ENCODE measurements around the gene SFMBT1.
A peak's percentile ranks its signal among the peaks of the same experiment; 100 is the strongest.

The SFMBT1 gene

DNA sequence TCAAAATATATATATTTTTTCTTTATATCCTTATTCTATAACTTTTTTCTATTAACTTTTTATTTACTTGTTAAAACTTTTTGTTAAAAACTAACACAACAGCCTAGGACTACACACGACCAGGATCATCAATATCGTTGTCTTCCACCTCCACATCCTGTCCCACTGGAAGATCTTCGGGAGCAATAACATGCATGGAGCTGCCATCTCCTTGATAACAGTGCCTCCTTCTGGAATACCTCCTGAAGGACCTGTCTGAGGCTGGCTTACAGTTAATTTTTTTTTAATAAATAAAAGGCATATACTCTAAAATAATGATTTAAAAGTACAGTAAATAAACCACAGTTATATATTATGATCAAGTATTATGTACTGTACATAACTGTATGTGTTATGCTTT lies 58.9 kb downstream of the SFMBT1 start:
- DNase-seq (ENCODE audit: low read depth): no peak

GRCh38 chr3:52986049-52986448 lies 59.8 kb downstream of the SFMBT1 start:
- no peak for DNase-seq (ENCODE audit: low read depth)

GRCh38 chr3:52983828-52984227 lies 62.0 kb downstream of the SFMBT1 start:
- DNase-seq (ENCODE audit: low read depth): no peak

DNA sequence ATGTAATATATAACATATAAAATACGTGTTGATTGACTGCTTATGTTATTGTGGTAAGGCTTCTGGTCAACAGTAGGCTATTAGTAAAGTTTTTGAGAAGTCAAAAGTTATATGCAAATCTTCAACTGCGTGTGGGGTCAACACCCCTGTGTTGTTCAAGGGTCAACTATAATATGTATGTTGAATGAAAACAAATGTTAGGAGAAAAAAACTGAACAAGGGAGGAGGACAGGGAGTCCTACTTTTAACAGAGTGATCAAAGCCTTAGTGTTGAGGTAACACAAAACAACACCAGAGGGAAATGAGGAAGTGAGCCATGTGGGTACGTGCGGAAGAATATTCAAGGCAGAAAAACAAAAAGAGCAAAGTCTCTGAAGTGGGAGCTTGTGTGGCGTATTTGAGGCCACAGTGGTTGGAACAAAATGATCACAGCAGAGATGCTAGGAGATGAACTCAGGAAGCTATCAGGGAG lies 62.5 kb downstream of the SFMBT1 start:
- peak; percentile 20 for DNase-seq (ENCODE audit: low read depth)

GRCh38 chr3:52982839-52983238 lies 63.0 kb downstream of the SFMBT1 start:
- DNase-seq (ENCODE audit: low read depth): no peak

DNA sequence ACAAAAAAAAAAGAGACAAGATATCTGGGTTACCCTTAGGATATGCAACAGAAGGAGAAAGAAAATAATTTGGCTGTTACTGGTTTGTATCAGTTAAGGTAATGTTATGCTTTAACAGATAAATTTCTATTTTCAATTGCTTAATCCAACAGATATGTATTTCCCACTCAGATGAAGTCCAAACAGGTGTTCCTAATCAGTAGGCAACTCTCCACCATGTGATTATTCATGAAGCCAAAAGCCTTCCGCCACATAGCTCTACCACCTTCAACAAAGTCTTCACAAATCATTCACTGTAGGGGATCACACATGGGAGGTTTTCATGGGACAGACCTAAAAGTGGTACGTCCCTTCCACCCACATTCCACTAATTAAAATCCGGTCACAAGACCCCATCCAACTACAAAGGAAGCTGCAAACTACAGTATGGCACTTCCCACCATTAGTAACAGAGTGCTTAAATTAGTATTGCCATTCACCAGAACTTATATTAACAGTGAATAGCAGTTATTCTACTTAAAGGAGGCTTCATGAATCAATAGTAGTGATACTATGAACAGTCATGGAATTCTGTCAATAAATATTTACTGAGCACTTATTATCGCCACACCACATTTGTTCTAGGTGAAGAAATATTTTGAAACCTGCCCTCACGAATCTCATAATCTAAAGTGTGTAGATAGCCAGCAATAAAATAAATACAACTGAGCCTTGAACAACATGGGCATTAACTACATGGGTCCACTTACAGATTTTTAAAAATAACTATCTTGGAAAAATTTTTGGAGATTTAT lies 66.5 kb downstream of the SFMBT1 start:
- DNase-seq (ENCODE audit: low read depth): no peak

DNA sequence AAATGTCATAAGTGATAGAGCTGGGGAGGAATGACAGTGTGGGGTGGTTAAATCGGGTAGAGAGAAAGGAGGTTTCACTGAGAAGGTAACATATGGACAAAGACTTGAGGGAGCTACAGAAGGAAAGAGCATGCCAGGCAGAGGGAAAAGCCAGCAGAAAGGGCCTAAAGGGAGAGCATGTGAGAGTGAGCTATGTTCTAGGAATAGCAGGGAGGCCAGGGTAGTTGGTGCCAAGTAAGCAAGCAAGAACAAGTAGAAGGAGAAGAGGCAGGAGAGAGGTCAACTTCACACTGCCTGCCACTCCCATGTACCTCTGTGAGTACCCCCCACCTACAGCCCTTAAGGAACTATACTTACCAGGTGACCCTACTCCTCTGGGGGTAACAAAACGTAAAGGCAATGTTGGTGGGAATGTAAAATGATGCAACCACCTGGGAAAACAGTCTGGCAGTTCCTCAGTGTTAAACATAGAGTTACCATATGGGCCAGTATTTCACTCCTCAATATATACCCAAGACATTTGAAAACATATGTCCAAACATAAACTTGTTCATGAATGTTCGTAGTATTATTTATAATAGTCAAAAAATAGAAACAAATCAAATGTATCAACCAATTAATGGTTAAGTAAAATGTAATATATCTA lies 67.6 kb downstream of the SFMBT1 start:
- DNase-seq (ENCODE audit: low read depth): no peak

GRCh38 chr3:52973806-52974205 lies 72.1 kb downstream of the SFMBT1 start:
- DNase-seq (ENCODE audit: low read depth): no peak

DNA sequence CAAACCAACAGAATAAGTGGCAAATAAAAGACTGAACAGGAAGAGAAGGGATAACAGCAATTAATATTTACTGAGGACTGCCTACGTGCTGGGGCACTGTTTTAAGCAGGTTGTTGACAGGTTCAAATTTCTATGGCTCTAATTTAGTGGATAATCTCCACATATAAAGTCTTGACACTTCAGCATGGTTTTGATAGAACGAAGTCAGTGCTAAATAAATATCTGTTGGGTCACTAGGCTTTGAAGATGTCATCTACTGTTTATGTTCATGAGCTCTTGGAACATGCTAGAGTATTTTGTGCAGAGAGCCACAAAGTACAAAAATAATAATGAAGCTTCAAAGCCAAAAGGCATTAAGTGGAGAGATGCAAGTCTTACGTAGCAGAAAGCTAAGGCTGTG lies 74.0 kb downstream of the SFMBT1 start:
- no peak for DNase-seq (ENCODE audit: low read depth)

DNA sequence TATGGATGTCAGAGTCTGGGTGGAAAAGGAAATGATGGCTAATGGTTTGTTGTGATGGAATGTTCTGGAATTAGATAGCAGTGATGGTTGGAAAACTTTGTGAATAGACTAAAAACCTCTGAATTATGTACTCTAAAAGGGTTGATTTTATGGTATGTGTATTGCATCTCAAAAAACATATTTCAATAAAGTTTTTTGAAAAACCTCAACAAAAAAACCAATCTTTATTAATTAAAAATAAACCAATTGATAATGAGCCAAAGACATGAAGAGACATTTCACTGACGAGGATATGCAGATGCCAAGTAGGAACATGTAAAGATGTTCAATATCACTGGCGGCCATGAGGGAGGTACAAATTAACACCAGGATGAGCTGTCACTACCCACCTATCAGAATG lies 78.5 kb downstream of the SFMBT1 start:
- DNase-seq (ENCODE audit: low read depth): no peak

DNA sequence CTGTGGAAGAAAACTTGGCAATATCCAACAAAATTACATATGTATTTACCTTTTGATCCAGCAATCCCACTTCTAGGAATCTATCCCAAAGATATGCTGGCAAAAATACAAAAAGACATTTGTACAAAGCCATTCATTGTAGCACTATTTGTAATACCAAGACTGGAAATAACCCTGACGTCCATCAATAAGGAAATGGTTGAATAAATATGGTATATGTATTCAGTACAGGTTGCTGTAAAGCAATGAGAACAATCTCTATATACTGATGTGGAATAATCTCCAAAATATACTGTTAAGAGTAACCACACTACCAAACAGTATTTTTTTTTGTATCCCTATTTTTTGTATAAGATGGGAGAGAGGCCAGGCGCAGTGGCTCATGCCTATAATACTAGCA lies 83.7 kb downstream of the SFMBT1 start:
- no peak for DNase-seq (ENCODE audit: low read depth)

DNA sequence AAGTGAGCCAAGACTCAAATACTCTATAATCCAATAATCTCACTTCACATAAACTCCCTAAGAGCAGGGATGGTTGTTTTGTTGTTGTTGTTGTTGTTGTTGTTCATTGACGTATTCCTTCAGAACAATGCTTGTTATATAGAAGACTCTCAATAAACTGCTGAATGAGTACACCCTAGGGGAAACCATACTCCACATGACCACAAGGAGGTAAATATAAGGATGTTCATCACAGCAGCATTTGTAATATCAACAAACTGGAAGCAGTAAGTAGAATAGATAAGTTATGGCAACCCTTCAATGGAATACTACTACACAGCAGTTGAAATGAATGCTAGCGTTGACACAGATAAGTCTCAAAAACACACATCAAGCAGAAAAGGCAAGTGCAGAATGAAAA lies 86.1 kb downstream of the SFMBT1 start:
- no peak for DNase-seq (ENCODE audit: low read depth)

GRCh38 chr3:52939600-52939999 lies 106.3 kb downstream of the SFMBT1 start:
- no peak for DNase-seq (ENCODE audit: low read depth)

GRCh38 chr3:52934630-52935530 lies 111.0 kb downstream of the SFMBT1 start:
- DNase-seq (ENCODE audit: low read depth): peak; percentile 16

GRCh38 chr3:52931889-52932288 lies 114.0 kb downstream of the SFMBT1 start:
- DNase-seq (ENCODE audit: low read depth): no peak

DNA sequence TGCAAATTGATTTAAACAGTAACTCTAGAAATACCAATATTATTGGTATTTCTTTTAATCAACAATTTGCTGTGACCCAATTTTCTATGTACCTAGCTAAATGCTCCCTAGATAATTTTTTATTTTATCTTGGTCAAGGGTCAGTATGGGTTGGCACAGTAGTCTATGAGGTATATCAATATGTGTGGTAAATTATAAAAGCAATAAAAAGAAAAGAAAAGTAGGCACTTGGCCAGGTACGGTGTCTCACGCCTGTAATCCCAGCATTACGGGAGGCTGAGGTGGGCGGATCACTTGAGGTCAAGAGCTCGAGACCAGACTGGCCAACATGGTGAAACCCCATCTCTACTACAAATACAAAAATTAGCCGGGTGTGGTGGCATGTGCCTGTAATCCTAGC lies 114.5 kb downstream of the SFMBT1 start:
- DNase-seq (ENCODE audit: low read depth): no peak

DNA sequence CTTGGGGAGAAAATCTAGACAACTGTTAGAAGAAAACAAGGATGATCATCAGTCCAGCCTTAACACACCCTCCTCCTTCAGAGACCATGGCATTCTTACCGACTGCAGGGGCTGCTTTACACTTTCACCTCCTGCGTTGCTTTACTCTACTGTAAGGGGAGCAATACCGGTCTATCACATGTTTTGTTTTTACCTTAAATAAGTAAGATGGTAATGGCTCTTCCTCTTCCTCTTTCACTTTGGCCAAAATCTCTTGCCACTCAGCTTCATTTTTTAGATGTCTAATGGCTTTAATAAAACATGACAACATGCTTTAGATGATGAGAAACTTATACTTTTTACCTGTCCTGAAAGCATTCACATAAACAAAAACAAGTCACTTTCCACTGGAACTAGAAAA lies 115.1 kb downstream of the SFMBT1 start:
- DNase-seq (ENCODE audit: low read depth): no peak

GRCh38 chr3:52926554-52926953 lies 119.3 kb downstream of the SFMBT1 start:
- no peak for DNase-seq (ENCODE audit: low read depth)

- DNase-seq (ENCODE audit: low read depth): no peak
These were observed 120.2 kb downstream of the SFMBT1 start for GRCh38 chr3:52925405-52926313.

- no peak for DNase-seq (ENCODE audit: low read depth)
These were observed 121.9 kb downstream of the SFMBT1 start for GRCh38 chr3:52923963-52924362.

GRCh38 chr3:52920841-52921240 lies 125.0 kb downstream of the SFMBT1 start:
- no peak for DNase-seq (ENCODE audit: low read depth)

DNA sequence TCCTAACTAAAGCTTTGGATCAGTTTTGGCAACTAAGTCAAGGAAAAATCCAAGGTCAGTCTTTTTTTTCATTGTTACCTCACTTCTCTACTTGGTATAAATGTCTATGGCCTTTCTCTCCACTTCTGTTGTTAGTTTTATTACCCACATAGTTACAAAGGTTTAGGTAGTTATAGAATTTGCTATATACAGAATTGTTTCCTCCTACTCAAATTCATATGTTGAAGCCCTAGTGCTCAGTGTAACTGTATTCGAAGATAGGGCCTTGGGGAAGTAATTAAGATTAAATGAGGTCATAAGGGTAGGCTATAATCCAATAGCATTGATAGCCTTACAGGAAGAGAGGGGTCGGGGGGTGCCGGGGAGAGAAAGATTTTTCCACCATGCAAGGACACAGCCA lies 128.8 kb downstream of the SFMBT1 start:
- DNase-seq (ENCODE audit: low read depth): no peak

Measured in activated gamma-delta T cell treated with anti-CD3 and anti-CD28 coated beads, Interleukin-2, amount 50 U/mL, for 16 hours (primary cell).